GM18498 (cell line): ENCODE data around the gene PARVG.

Experiments
- ATAC-seq: cut with Tn5 transposase; IDR thresholded peaks from one replicate; pipeline ENCODE4 v1.9.1; 2021; ENCODE audit warnings: mild to moderate bottlenecking, moderate library complexity; ENCODE audit not compliant: unreplicated experiment

Gene PARVG

GRCh38 chr22:44195189-44195871 lies 14.6 kb downstream of the PARVG start:
- no peak for ATAC-seq

DNA sequence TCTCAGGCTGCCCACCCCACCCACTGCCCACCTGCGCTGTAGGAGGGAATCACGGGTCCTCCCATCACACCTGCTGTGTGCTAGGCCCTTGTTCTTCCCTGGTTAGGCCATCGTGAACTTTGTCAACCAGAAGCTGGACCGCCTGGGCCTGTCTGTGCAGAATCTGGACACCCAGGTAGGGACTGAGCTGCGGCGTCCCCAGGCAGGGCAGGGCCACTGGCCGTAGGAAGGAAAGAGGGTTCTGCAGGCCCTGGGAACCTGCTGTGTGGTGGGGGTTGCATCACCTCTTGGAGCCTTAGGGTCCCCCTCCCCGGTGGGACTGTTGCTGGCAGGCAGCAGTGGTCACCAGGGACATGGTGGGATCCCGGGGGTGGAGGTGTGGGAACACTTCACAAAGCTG lies 15.5 kb downstream of the PARVG start:
- no peak for ATAC-seq

- ATAC-seq = no peak
Measured at GRCh38 chr22:44196731-44197131, 16.0 kb downstream of the PARVG start.

DNA sequence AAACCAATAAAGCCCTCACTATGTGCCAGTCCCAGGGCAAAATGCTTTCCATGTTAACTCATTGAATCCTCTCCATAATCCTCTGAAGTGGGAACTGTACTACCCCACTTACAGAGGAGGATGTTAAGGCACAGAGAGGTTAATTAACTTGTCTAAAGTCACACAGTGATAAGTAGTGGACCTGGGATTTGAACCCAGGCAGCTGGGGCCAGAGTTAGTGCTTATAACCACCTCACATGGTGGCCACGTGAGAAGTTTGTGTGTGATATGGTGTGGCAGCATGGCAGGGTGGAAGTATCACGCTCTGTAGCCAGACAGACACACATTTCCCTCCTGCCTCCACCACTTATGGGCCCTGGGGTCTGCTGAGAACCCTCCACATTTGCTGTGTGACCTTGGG lies 16.5 kb downstream of the PARVG start:
- no peak for ATAC-seq

DNA sequence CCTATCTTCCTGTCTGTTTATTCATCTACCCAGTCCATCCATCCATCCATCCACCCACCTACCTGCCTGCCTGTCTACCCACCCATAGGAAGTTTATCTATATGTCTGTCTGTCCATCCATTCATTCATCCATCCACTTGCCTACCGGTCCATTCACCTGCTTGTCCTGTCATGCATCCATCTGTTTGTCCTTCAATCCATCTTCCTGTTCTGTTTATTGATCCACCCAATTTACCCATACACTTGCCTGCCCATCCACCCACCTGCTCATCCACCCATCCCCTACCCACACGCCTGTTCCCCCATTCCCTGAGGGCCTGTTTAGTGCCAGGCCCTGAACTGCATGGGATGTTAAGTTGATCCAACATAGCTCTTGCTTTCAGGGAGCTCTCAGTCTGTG lies 18.4 kb downstream of the PARVG start:
- no peak for ATAC-seq

- ATAC-seq = no peak
Measured at GRCh38 chr22:44199866-44200265, 19.1 kb downstream of the PARVG start.

DNA sequence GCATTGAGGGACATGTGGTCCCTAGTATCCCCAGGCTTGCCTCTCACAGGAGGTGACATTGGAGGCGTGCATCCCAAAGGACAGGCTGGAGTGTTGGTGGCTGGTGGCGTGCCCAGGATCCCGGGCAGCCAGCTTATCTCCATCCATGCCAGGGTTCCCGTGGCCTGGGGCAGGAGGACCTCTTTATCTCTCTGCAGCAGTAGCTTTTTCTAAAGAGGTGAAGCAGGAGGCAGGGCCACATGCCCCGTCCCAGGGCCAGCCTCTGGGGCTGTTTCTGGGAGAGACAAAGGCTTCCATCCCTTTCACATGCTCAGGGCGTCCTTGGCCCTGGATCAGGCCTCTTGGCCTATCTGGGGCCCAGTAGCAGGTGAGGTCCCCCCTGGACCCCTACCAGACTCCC lies 19.7 kb downstream of the PARVG start:
- ATAC-seq = no peak

DNA sequence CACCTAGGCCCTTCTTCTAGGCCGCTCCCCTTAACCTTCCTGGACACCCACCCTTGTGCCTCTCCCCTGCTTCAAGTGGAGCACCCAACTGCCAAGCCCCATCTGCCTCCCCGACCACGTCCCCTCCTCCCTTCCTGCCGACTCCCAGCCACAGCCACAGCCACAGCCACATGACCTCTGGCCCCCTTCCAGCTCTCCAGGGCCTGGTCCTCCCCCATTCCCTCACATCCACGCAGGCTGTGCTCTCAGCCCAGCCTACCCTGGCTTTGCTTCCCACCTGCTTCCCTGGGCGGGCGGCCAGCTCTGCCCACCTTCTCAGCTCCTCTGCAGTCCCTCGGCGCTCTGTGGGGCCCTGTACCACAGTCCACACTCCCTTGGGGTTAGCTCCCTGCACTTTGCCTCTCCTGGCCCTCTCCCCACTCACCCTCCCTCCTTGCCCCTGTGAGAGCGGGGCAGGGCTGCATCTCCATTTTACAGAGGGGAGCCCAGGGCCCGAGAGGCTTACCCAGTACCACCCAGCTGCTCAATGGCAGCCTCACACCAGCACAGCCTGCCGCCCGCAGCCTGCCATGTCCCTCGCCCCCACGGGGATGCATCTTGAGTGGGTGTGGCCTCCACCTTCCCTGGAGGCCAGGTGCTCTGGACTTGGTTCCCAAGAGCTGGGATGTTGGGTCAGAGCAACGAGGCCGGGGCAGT lies 20.3 kb downstream of the PARVG start:
- no peak for ATAC-seq

DNA sequence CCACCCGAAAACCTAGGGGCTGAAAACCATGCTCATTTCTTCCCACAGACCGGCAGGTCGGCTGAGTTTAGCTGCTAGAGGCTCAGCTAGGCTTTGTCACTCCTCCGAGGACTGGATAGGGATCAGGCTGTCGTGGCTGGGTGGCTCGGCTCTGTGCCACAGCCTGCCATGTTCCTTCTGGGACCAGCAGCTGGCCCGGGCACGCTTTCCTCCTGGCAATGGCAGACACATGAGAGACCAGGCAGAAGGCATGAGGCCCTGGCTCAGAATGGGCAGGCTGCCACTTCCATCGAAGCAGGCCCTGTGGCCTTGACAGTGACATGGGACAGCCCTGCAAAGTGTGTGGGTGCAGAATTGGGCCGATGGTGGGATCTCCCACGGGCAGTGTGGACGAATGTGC lies 20.9 kb downstream of the PARVG start:
- ATAC-seq = no peak

DNA sequence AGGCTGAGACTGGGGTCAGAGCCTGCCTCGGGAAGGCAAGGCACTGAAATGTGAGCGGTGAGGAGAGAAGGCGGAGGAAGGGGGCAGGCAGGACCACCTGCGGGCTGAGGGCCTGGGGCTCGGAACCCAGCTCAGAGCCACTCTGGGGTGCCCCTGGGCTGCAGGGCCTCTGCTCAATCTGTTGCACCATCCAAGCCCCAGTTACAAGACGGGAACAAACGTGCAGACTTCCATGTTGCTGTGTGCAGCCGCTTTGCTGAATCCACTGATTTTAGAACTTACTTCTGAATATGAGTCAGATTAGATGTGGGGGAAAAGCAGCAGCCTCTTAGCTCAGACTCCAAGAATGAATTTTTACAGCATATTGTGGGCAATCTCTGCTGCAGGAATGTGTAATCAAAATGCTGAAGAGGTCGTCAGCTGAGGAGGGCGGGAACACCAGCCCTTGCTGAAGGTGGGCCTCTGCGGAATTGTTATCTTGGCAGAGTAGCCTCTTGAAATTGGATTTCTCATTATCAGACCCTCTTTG lies 21.6 kb downstream of the PARVG start:
- ATAC-seq = no peak

- no peak for ATAC-seq
Measured at GRCh38 chr22:44203203-44203602, 22.5 kb downstream of the PARVG start.

GRCh38 chr22:44204739-44205515 lies 24.2 kb downstream of the PARVG start:
- ATAC-seq = no peak

GRCh38 chr22:44205516-44206329 lies 25.0 kb downstream of the PARVG start:
- ATAC-seq = no peak

GRCh38 chr22:44206330-44206645 lies 25.6 kb downstream of the PARVG start:
- no peak for ATAC-seq

DNA sequence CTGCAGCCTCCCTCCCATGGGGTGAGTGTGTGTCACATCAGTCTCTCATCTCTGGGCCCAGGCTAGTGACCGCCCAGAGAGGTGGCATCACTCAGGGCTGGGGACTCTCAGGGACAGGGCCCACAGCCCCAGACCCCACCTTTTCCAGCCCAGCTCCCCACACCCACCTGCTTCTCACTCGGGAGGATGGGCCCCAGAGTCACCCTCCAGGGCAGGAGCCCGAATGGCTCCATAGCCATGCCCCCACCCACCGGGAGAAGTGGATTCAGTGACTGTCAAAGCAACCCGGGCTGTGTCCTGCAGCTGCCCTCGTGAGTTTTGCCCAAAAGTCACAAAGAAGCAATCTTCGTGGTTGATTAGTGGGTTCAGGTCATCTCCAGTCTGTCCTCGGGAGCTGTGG lies 26.0 kb downstream of the PARVG start:
- ATAC-seq = no peak

GRCh38 chr22:44207173-44207980 lies 26.7 kb downstream of the PARVG start:
- ATAC-seq = no peak

GRCh38 chr22:44207981-44208317 lies 27.2 kb downstream of the PARVG start:
- ATAC-seq = no peak

DNA sequence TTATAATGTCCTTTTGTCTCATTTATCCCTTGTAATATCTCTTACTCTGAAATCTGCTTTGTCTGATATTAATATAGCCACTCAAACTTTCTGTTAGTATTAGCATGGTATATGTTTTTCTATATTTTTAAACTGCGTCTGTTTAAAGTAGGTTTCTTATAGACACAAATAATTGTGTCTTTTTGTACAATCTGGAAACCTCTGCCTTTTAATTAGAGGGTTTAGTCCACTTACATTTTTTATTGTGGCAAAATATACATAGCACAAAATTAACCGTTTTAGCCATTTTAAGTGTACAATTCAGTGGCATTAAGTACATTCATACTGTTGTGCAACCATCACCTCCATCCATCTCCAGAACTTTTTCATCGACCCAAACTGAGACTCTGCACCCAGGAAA lies 28.6 kb downstream of the PARVG start:
- no peak for ATAC-seq

DNA sequence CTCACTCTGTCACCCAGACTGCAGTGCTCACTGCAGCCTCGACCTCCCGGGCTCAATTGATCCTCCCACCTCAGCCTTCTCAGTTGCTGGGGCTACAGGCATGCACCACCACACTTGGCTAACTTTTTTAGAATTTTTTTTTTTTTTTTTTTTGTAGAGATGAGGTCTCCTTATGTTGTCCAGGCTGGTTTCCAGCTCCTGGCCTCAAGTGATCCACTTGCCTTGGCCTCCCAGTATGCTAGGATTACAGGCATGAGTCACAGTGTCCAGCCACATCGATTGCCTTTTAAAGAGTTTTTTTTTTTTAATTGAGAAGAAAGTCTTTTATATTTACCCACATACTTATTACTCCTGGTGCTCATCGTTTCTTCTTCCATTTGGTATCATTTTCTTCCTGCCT lies 30.0 kb downstream of the PARVG start:
- ATAC-seq = no peak

- no peak for ATAC-seq
Measured at GRCh38 chr22:44211256-44211945, 30.7 kb downstream of the PARVG start.
